ENCODE measurements around the gene TMEM69. TPM values are rescaled to one million over a fixed set of nuclear protein-coding genes. Genes with fewer than 3 reads are reported as not detected.
"Not testable (repeated sequence)": the region's sequence is repeated elsewhere in the genome, so short reads cannot be mapped to it uniquely, and the experiment has no call there.

Gene TMEM69
- total RNA-seq, 1 donor from 2014 or later, result 65.2 TPM

DNA sequence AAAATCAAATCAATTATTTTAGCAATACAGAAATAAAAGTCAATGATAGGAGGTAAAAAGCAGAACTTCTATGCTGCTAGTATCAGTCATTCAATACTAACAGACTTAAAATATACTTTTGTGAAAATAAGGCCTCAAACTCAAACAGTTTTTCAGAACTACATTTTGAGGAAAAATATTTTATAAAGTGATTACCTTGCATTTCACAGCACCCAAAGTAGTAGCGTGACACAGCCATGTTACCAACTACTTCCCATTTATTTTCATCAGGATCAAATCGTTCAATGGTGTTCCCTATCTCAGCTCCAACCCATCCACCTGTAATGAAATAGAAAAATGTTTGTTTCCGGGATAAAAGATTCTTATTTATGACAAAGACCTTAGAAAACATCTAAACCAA is 28.7 kb downstream of the TMEM69 start:
- H3K4me1 ChIP-seq, result no peaks in the 10 kb centered on the region
- H3K9ac ChIP-seq, result no peak overlapping the region
- H3F3A ChIP-seq (ENCODE audit: low read depth), result no peaks in the 10 kb centered on the region
- Mint-ChIP-seq H3K9me3 (no peaks in the 10 kb centered on the region), H3K4me1 (no peaks in the 10 kb centered on the region), H3K27ac (no peak overlapping the region), H3K36me3 (peaks cover 9% of the 10 kb centered on the region), H3K27me3 (ENCODE audit: insufficient read depth, low read depth) (no peaks in the 10 kb centered on the region), H3K4me3 (no peak overlapping the region)
- no peaks in the 10 kb centered on the region for H3K27me3 ChIP-seq
- no peaks in the 10 kb centered on the region for H3K79me2 ChIP-seq (ENCODE audit: low read depth)
- no peak overlapping the region for H3K4me2 ChIP-seq
- H3K4me3 ChIP-seq, result no peak overlapping the region
- no peaks in the 10 kb centered on the region for H3K36me3 ChIP-seq
- H2AFZ ChIP-seq (replicated peaks), result no peak overlapping the region
- H4K20me1 ChIP-seq (ENCODE audit: low read depth), result no peaks in the 10 kb centered on the region
- no peaks in the 10 kb centered on the region for H3K9me3 ChIP-seq (ENCODE audit: low read depth)
- TF ChIP-seq, protein P1, sequence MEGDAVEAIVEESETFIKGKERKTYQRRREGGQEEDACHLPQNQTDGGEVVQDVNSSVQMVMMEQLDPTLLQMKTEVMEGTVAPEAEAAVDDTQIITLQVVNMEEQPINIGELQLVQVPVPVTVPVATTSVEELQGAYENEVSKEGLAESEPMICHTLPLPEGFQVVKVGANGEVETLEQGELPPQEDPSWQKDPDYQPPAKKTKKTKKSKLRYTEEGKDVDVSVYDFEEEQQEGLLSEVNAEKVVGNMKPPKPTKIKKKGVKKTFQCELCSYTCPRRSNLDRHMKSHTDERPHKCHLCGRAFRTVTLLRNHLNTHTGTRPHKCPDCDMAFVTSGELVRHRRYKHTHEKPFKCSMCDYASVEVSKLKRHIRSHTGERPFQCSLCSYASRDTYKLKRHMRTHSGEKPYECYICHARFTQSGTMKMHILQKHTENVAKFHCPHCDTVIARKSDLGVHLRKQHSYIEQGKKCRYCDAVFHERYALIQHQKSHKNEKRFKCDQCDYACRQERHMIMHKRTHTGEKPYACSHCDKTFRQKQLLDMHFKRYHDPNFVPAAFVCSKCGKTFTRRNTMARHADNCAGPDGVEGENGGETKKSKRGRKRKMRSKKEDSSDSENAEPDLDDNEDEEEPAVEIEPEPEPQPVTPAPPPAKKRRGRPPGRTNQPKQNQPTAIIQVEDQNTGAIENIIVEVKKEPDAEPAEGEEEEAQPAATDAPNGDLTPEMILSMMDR (IDR thresholded peaks at IDR 0.05), result no peak
- no peak overlapping the region for H3K27ac ChIP-seq
- no peak for DNase-seq (ENCODE audit: low spot score)

DNA sequence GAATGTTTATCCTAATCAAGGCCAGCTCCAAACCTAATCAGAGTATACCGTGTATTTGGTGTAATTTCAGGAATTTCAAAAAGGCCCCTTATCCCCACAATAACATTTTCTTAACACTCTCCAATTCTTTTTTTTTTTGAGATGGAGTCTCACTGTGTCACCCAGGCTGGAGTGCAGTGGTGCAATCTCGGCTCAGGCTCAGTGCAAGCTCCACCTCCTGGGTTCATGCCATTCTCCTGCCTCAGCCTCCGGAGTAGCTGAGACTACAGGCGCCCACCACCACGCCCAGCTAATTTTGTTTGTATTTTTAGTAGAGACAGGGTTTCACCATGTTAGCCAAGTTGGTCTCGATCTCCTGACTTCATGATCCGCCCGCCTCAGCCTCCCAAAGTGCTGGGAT is 29.4 kb downstream of the TMEM69 start:
- H3K79me2 ChIP-seq (ENCODE audit: low read depth); H3K27ac ChIP-seq; H3K4me2 ChIP-seq; H3K9ac ChIP-seq; H4K20me1 ChIP-seq (ENCODE audit: low read depth); H3K4me1 ChIP-seq; H3K36me3 ChIP-seq; H3F3A ChIP-seq (ENCODE audit: low read depth); H3K27me3 ChIP-seq; H3K27ac Mint-ChIP-seq; H3K4me3 Mint-ChIP-seq; H3K4me1 Mint-ChIP-seq; H3K4me3 ChIP-seq; H3K27me3 Mint-ChIP-seq (ENCODE audit: insufficient read depth, low read depth); DNase-seq (ENCODE audit: low spot score); H3K9me3 Mint-ChIP-seq; H3K36me3 Mint-ChIP-seq; H3K9me3 ChIP-seq (ENCODE audit: low read depth); H2AFZ ChIP-seq (replicated peaks): not testable (repeated sequence)

DNA sequence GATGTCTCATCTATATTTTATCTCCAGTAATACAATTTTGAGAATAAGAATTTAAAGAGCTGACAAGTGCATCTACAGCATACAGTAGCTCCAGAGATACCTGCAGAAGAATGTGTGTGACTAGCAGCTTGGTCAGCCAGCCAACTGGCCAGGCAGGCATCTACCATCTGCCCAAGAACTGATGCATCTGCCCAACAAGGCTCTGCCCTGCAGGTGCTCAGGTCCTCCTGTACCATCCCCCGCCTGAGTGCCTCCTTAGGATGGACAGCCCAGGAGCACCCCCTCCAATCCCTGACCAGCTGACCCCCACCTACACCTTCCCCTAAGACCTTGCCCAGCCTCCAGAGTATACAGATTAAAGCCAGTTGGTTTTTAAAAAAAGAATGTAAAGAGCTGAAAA is 30.3 kb downstream of the TMEM69 start:
- H3K4me2 ChIP-seq, result no peak overlapping the region
- H3K9ac ChIP-seq, result no peak overlapping the region
- no peak for DNase-seq (ENCODE audit: low spot score)
- no peak overlapping the region for H3K4me3 ChIP-seq
- TF ChIP-seq, protein P1 (IDR thresholded peaks at IDR 0.05), result no peak
- TF ChIP-seq EZH2 (IDR thresholded peaks at IDR 0.05) (no peak), EZH2phosphoT487 (IDR thresholded peaks at IDR 0.05) (no peak)
- Mint-ChIP-seq H3K36me3 (peaks cover 12% of the 10 kb centered on the region), H3K27ac (no peak overlapping the region), H3K27me3 (ENCODE audit: insufficient read depth, low read depth) (no peaks in the 10 kb centered on the region), H3K4me1 (no peaks in the 10 kb centered on the region), H3K4me3 (no peak overlapping the region), H3K9me3 (no peaks in the 10 kb centered on the region)
- H3F3A ChIP-seq (ENCODE audit: low read depth), result no peaks in the 10 kb centered on the region
- H4K20me1 ChIP-seq (ENCODE audit: low read depth), result no peaks in the 10 kb centered on the region
- H3K4me1 ChIP-seq, result no peaks in the 10 kb centered on the region
- no peaks in the 10 kb centered on the region for H3K79me2 ChIP-seq (ENCODE audit: low read depth)
- no peaks in the 10 kb centered on the region for H3K36me3 ChIP-seq
- no peak overlapping the region for H3K27ac ChIP-seq
- no peaks in the 10 kb centered on the region for H3K9me3 ChIP-seq (ENCODE audit: low read depth)
- no peak overlapping the region for H2AFZ ChIP-seq (replicated peaks)
- H3K27me3 ChIP-seq, result no peaks in the 10 kb centered on the region

DNA sequence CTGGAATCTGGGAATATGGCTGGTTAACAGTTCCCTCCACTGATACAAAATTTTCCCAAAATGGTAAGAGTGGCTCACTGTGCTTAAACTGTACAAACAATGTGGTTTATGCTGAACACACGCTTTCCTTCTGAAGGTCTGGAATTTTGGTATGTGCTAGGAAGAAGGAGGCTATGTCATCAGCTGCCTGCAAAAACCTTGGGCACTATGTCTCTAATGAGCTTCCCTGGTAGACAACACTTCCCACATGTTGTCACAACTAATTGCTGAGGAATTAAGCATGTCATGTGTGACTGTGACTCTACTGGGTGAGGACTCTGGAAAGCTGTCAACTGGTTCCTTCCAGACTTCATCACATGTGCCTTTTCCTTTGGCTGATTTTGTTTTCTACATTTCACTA is 33.2 kb downstream of the TMEM69 start:
- no peaks in the 10 kb centered on the region for H3K36me3 ChIP-seq
- no peaks in the 10 kb centered on the region for H3K79me2 ChIP-seq (ENCODE audit: low read depth)
- no peak overlapping the region for H3K4me3 Mint-ChIP-seq
- no peak overlapping the region for H3K4me3 ChIP-seq
- H2AFZ ChIP-seq (replicated peaks), result no peak overlapping the region
- no peak for TF ChIP-seq EZH2 (IDR thresholded peaks at IDR 0.05)
- TF ChIP-seq, protein P1 (IDR thresholded peaks at IDR 0.05), result no peak
- no peak for TF ChIP-seq EZH2phosphoT487 (IDR thresholded peaks at IDR 0.05)
- H3K36me3 Mint-ChIP-seq, result peaks cover 5% of the 10 kb centered on the region
- no peaks in the 10 kb centered on the region for H3F3A ChIP-seq (ENCODE audit: low read depth)
- H3K27me3 ChIP-seq, result no peaks in the 10 kb centered on the region
- no peak overlapping the region for H3K27ac Mint-ChIP-seq
- no peaks in the 10 kb centered on the region for H3K9me3 Mint-ChIP-seq
- no peaks in the 10 kb centered on the region for H3K9me3 ChIP-seq (ENCODE audit: low read depth)
- H4K20me1 ChIP-seq (ENCODE audit: low read depth), result no peaks in the 10 kb centered on the region
- H3K27me3 Mint-ChIP-seq (ENCODE audit: insufficient read depth, low read depth), result no peaks in the 10 kb centered on the region
- H3K4me2 ChIP-seq, result no peak overlapping the region
- H3K4me1 ChIP-seq, result no peaks in the 10 kb centered on the region
- no peaks in the 10 kb centered on the region for H3K4me1 Mint-ChIP-seq
- no peak overlapping the region for H3K9ac ChIP-seq
- no peak overlapping the region for H3K27ac ChIP-seq
- DNase-seq (ENCODE audit: low spot score), result no peak
